ENCODE results near the gene RNASE4.
A peak's percentile ranks its signal among the peaks of the same experiment; 100 is the strongest.

The RNASE4 gene

DNA sequence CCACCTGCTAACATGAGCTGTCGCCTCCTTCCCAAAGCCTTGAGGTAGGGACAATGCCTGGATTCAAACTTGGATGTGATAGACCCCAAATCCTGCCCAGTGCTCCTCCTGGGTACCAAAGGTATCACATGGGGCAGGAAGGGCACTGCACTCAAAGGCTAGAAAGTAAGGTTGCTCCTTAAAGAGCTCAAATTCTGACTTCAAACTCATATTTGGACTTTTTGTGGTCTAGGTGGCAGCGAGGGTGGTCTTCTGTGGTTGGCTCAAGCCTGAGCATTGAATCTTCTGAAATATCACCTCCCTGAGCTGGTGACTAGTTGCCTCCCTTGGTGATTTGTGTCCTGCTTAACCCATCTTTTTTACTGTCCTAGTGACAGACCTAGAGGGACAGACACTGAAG is 8.3 kb upstream of the RNASE4 start:
- DNase-seq = no peak

DNA sequence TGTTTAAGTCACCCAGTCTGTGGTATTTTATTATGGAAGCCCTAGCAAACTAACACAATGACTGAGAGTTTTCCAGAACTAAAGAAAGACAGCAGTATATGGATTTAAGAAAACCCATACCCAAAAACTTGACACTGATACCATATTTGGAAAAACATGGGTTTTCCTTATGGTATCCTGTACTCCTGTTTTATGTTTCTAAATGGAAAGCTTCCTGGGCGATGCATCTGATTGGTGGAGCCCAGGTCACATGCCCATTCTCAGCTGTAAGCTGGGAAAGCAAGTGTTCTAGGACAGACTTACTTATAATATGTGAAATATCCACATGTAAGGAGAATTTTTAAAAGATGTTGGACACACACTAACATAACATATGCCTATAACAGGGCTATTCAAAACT is 4.5 kb upstream of the RNASE4 start:
- DNase-seq = no peak

GRCh38 chr14:20680363-20680762 is 4.0 kb upstream of the RNASE4 start:
- DNase-seq = no peak

DNA sequence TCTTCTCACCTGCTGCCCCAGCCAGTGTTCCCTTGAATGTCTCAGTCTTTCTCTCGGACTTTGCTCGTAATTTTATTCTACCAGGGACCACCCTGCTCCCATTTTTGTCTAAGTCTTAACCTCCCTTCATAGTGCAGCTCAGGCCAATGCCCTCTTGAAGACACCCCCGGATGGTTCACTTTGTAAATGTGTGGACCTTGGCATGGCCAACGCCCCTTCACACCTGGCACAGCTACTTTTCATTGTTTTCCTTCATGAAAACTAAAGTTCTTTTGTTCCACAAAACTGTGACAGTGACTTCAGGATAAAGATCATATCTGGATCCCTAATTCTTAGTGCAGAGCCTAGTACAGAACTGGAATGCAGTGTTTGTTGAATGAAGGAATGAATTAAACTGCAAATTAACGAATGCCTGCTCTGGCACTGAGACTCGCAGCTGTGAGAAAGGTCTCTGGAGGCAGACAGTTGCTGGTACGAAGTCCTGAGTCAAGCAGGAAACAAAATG is 3.5 kb upstream of the RNASE4 start:
- no peak for DNase-seq

DNA sequence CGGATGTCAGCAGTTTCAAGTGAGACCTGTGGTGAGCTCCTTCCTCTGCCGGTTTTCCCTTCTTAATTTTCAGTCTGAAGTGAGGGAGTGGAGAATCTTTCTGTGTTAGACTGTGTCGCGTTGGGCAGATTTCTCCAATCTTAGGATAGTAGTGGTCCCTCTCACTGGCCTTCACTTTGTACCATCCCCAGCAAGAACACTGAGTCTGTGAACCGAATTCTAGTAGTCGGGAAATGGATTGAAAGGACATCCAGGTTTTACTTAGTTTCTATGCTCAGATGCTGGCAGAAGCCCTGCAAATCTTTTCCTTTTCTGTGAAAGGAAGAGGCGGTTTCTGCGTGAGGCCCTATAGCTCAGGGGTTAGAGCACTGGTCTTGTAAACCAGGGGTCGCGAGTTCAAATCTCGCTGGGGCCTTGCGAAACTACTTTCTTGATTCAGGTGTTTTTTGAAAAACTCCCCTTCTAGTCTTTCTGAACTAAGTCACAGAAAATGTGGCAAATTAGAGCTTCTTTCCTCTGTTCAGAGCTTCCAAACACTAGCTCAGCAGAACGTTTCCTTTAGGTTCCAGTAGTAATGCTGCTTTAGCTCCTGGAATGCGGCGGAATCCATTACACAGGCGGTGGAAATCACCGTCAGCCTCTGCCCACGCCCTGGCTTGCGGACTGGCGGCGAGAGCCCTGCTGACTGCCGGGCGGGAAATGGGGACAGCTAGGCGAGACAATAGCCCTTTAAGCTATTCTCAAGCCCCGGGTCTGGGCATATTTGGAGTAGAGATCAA is 2.8 kb upstream of the RNASE4 start:
- DNase-seq = no peak

DNA sequence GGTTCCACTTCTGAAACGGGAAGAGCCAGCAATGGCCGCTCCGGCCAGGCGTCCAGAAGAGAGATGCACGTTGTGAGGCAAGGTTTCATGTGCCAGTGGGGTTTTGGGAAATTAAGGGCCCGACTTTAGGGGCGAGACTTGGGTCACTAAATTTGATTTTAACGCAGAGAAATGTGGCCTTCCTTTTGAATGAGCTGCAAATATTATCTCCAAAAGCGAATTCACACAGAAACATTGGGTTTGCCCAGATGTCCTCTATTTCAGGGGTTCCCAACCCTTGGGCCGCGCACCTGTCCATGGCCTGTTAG is 2.3 kb upstream of the RNASE4 start:
- no peak for DNase-seq

GRCh38 chr14:20682435-20683124 is 1.8 kb upstream of the RNASE4 start:
- DNase-seq = no peak

- DNase-seq = no peak
These were observed 1.1 kb upstream of the RNASE4 start for GRCh38 chr14:20683125-20683890.

DNA sequence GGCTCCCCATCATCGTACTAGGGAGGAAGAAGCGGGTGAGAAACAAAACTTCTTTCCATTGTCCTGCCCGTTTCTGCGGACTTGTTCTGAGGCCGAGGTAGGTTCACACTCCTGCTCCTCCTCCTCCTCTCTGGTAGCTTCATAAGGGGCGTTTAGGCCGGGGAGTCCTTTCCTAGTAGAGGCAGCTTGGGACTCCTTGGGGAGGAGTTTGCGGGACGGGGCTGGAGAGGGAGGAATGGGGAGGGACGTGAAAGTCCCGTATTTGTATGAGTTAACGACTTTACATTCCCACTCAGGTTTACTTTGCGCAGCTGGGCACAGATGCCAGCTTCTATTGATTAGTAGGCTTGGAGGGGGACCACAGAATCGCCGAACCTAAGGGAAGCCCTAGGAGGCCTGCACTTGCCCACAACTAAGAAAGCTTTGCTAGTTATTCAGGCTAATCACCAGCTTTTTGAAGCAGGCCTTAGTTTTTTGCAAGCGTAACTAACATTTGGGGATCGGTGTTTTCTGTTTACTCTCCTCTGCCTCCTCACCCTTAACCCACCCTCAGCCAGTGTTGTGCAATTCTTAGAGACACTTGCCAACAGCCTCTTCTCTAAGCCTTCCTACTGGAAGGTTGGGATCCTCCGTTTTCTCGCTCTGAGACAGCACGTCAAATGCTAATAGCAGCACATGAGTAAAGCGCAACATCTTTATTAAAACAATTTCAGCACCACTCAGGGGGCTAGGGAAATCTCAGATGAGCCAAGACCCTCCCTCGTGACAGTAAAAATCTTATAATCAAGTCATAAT is 499 bp downstream of the RNASE4 start:
- no peak for DNase-seq

DNA sequence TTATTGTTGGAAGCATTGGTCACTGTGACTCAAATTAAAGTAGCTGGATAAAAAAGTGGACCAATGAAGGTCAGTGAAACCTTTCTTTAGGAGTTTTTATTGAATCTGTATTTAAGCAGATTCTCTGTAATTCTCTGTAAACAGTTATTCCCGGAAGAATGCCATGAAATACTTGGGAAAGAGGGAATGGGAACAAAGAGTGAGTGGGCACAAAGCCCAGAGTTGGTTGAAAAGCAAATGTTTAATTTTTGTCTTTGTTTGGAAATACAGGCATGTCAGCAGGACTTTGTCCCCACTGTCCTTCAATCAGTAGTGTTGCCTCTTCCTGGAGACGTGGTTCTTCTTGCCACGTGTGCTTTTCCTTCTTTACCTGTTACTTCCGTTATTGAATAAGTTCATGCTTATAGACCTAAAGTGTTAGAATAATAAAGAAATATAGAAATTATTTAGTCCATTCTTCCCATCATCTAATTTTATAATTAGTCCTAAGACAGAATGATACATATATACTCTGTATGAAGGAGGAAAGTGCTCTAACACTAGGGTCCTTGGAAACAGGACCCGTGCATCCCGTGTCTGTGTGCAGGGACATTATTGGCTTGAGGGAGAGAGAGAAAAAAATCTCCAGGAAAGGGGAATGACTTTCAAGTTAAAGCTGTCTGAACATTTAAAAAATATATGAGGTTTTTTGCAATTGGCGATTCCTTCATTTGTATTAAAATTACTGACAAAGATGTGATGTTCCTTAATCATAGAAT is 2.2 kb downstream of the RNASE4 start:
- no peak for DNase-seq

- DNase-seq = no peak
These were observed 3.2 kb downstream of the RNASE4 start for GRCh38 chr14:20687362-20688166.

GRCh38 chr14:20688167-20688839 is 3.9 kb downstream of the RNASE4 start, which contains the start of gene ANG:
TSS of gene ANG (plus strand) at chr14:20688764. CDS start at chr14:20693565, 4,801 bp downstream.
- no peak for DNase-seq

GRCh38 chr14:20690848-20691640 is 6.7 kb downstream of the RNASE4 start:
- peak; percentile 50 for DNase-seq

GRCh38 chr14:20692116-20692751 is 7.9 kb downstream of the RNASE4 start:
- no peak for DNase-seq

- no peak for DNase-seq
These were observed 12.4 kb downstream of the RNASE4 start for GRCh38 chr14:20696764-20697163.

GRCh38 chr14:20697273-20698017 is 13.1 kb downstream of the RNASE4 start:
- DNase-seq = no peak

- DNase-seq = no peak
These were observed 13.6 kb downstream of the RNASE4 start for GRCh38 chr14:20698018-20698329.

GRCh38 chr14:20698934-20699333 is 14.6 kb downstream of the RNASE4 start:
- DNase-seq = no peak

GRCh38 chr14:20699931-20700330 is 15.6 kb downstream of the RNASE4 start:
- DNase-seq = no peak
